OCI-LY7 (cell line): ENCODE results near the gene CTNNBIP1. TPM values are rescaled to one million over a fixed set of nuclear protein-coding genes. Genes with fewer than 3 reads are reported as not detected.

Experiments used
- BruUV-seq: library from RNA; stranded (reverse); fragments of 400-500 nt; replicated peaks from 2 replicates; lab custom pipeline; 2021; lab: Mats Ljungman, UMichigan
- CTCF ChIA-PET: fragments of 300-600 bp; sonication (Branson Sonifier 250); formaldehyde crosslinking; loops from one replicate; lab custom pipeline; 2022; ENCODE audit warnings: antibody characterized with exemption; ENCODE audit not compliant: unreplicated experiment; lab: Charles Lee
- POLR2A ChIA-PET: fragments of 300-600 bp; sonication (Branson Sonifier 250); formaldehyde crosslinking; loops from one replicate; lab custom pipeline; 2022; ENCODE audit warnings: antibody characterized with exemption; lab: Charles Lee
- DNase-seq: peaks from one replicate; pipeline ENCODE4 v3.0.0-alpha.2; 2015; ENCODE audit warnings: low spot score
- H2AFZ ChIP-seq: fragments of 200-600 bp; sonication (generic), shearing (Covaris generic); 2 replicates; pipeline ENCODE4 v1.6.1; 2014; ENCODE audit warnings: mild to moderate bottlenecking, antibody characterized with exemption, low read length, moderate library complexity
- H3K27ac ChIP-seq: fragments of 200-600 bp; sonication (generic); 2 replicates; pipeline ENCODE4 v1.5.1; 2014; ENCODE audit warnings: mixed run types, low read depth, mild to moderate bottlenecking, moderate library complexity, low read length, inconsistent platforms; ENCODE audit not compliant: poor library complexity, severe bottlenecking
- H3K36me3 ChIP-seq: fragments of 200-600 bp; sonication (generic); 2 replicates; pipeline ENCODE4 v1.6.1; 2014; ENCODE audit warnings: mild to moderate bottlenecking, antibody characterized with exemption, low read length, moderate library complexity, mixed read lengths; ENCODE audit not compliant: insufficient read depth
- H3K4me1 ChIP-seq: fragments of 200-600 bp; sonication (generic); 2 replicates; pipeline ENCODE4 v1.5.1; 2014; ENCODE audit warnings: mild to moderate bottlenecking, low read length; ENCODE audit not compliant: insufficient read depth, poor library complexity, severe bottlenecking
- H3K4me2 ChIP-seq: fragments of 200-600 bp; sonication (generic); 2 replicates; pipeline ENCODE4 v1.6.1; 2014; ENCODE audit warnings: mild to moderate bottlenecking, low read length
- H3K4me3 ChIP-seq: fragments of 200-600 bp; sonication (generic); 2 replicates; pipeline ENCODE4 v1.5.1; 2014; ENCODE audit warnings: mild to moderate bottlenecking, low read depth, low read length; ENCODE audit not compliant: poor library complexity, severe bottlenecking
- H3K79me2 ChIP-seq: fragments of 200-600 bp; sonication (generic); 2 replicates; pipeline ENCODE4 v1.6.1; 2016; ENCODE audit warnings: low read depth, mild to moderate bottlenecking, low read length, moderate library complexity, mixed read lengths; ENCODE audit not compliant: insufficient read depth
- H3K9me2 ChIP-seq: fragments of 200-600 bp; sonication (generic); 2 replicates; pipeline ENCODE4 v1.6.1; 2016; ENCODE audit warnings: mild to moderate bottlenecking, low read length, mixed read lengths; ENCODE audit not compliant: insufficient read depth
- H3K9me3 ChIP-seq: fragments of 200-600 bp; sonication (generic); 2 replicates; pipeline ENCODE4 v1.6.1; 2014; ENCODE audit warnings: mild to moderate bottlenecking, mixed run types, low read length, mixed read lengths
- H4K20me1 ChIP-seq: fragments of 200-600 bp; sonication (generic); 2 replicates; pipeline ENCODE4 v1.6.1; 2014; ENCODE audit warnings: mild to moderate bottlenecking, antibody characterized with exemption, low read length, moderate library complexity, mixed read lengths; ENCODE audit not compliant: insufficient read depth
- EZH2phosphoT487 ChIP-seq: fragments of 200-600 bp; sonication (generic); IDR thresholded peaks from 2 replicates; pipeline ENCODE4 v1.6.1; 2018; ENCODE audit warnings: low read depth, borderline replicate concordance, mild to moderate bottlenecking, mixed run types, antibody characterized with exemption, low read length, moderate library complexity, mixed read lengths
- intact Hi-C: fragments of 100-400 bp; cut with micrococcal nuclease; formaldehyde crosslinking; loops from one replicate; pipeline ENCODE4 v1.10.0; 2022; ENCODE audit not compliant: unreplicated experiment
- total RNA-seq, 2 experiments: library from RNA; depleted of rRNA in 1 of 2; stranded (reverse); fragments of >200 nt in 1 of 2; shearing (Covaris generic) in 1 of 2; gene quantifications; 2 replicates each; pipeline ENCODE4 v1.2.3, GENCODE V29; 2014 to 2022
- TF ChIP-seq, protein P1 (sequence below): fragments of 200-600 bp; sonication (generic); conservative IDR thresholded peaks from 2 replicates; pipeline ENCODE4 v1.5.1; 2014; ENCODE audit warnings: mild to moderate bottlenecking, antibody characterized with exemption, low read length, moderate library complexity, mixed read lengths

CTNNBIP1 gene
- total RNA-seq, 2 experiments from 2014 or later: 14.7 to 17.4 TPM

DNA sequence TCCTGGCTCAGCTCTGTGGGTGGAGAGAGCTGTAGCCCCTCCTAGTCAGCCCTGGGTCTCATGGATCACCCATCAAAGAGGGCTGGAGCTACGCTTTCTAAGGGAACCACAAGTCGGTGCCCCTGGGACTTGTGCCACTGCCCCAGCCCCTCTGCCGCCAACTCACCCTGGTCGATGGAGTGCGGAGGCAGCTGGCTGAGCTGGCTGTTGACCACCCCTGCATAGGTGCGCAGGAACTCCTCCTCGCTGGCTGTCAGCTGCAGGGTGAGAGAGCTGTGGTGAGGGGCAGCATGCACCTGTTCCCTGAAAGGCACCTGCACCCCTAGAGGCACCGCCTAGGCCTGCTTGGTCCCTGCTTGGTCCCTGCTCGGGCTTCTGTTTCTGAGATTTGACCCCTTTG, 39.0 kb downstream of the CTNNBIP1 start:
- Histone ChIP-seq H3K36me3 (no peaks in the 10 kb centered on the region), H3K4me2 (no peak overlapping the region), H3K9me3 (no peaks in the 10 kb centered on the region), H3K4me1 (peaks cover 40% of the 10 kb centered on the region), H2AFZ (no peak overlapping the region), H3K4me3 (no peak overlapping the region), H3K27ac (no peak overlapping the region), H3K9me2 (no peaks in the 10 kb centered on the region), H3K79me2 (no peaks in the 10 kb centered on the region), H4K20me1 (no peaks in the 10 kb centered on the region)
- no TSS peak for BruUV-seq
- ChIA-PET CTCF (interaction anchor here (0.7 kb wide), 1 partner anchor 10 kb away, joined by 3 read pairs; no protein-coding TSS in a partner anchor), POLR2A (interaction anchor here (0.6 kb wide), 1 partner anchor 84 kb away, joined by 3 read pairs; no protein-coding TSS in a partner anchor)
- intact Hi-C loops: no loop called here
- no peak for TF ChIP-seq EZH2phosphoT487
- TF ChIP-seq, protein P1, sequence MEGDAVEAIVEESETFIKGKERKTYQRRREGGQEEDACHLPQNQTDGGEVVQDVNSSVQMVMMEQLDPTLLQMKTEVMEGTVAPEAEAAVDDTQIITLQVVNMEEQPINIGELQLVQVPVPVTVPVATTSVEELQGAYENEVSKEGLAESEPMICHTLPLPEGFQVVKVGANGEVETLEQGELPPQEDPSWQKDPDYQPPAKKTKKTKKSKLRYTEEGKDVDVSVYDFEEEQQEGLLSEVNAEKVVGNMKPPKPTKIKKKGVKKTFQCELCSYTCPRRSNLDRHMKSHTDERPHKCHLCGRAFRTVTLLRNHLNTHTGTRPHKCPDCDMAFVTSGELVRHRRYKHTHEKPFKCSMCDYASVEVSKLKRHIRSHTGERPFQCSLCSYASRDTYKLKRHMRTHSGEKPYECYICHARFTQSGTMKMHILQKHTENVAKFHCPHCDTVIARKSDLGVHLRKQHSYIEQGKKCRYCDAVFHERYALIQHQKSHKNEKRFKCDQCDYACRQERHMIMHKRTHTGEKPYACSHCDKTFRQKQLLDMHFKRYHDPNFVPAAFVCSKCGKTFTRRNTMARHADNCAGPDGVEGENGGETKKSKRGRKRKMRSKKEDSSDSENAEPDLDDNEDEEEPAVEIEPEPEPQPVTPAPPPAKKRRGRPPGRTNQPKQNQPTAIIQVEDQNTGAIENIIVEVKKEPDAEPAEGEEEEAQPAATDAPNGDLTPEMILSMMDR: no peak
- peak; percentile 77 for DNase-seq

DNA sequence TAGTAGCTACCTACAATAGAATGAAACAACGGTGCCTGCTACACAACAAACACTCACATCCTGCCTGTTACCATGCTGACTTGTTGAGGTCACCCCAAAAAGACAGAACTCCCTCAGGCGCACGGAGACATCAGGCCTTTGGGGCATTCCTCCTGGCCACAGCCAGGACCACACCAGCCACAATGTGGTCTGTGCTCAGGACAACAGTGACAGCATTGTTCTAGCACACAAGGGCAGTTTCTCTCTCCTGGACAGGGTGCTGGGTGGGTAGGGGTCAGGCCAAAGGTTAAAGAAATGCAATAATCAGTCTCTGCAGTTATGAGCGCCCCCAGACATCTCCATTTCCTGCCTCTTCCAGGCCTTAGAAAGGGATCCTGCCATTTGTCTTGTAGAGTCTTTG, 39.5 kb downstream of the CTNNBIP1 start:
- Histone ChIP-seq H2AFZ (no peak overlapping the region), H3K4me3 (no peak overlapping the region), H3K36me3 (no peaks in the 10 kb centered on the region), H3K9me3 (no peaks in the 10 kb centered on the region), H3K4me1 (peaks cover 45% of the 10 kb centered on the region), H3K9me2 (no peaks in the 10 kb centered on the region), H3K79me2 (no peaks in the 10 kb centered on the region), H3K27ac (no peak overlapping the region), H4K20me1 (no peaks in the 10 kb centered on the region), H3K4me2 (no peak overlapping the region)
- ChIA-PET POLR2A (no interaction called here), CTCF (interaction anchor here (0.7 kb wide), 1 partner anchor 9 kb away, joined by 3 read pairs; no protein-coding TSS in a partner anchor)
- no TSS peak for BruUV-seq
- no peak for TF ChIP-seq EZH2phosphoT487
- TF ChIP-seq, protein P1: no peak
- DNase-seq: no peak
- intact Hi-C loops: no loop called here

DNA sequence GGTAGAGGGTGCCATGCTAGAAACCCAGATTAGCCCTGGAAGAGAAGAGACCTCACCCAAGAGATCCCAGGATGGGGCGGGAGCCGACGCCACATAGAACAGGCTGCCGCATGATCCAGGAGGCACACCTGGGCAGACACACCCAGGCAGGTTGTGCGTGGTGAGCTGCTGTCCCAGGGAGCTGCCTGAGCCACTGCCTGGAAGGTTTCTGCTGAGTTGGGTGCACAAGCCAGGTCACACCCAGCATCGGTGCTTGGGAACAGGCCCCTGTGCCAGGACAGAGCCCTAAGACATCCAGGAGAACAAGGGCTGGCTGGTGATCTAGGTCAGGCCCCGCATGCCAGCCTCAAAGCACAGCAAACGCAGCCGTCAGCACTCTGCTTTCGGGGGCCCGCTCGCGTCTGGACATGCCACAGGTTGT, 40.2 kb downstream of the CTNNBIP1 start:
- no TSS peak for BruUV-seq
- CTCF ChIA-PET: interaction anchor here (1.7 kb wide), 1 partner anchor 84 kb away, joined by 10 read pairs; no protein-coding TSS in a partner anchor
- intact Hi-C loops: no loop called here

More for the DNA sequence above, 40.2 kb downstream of the CTNNBIP1 start:
- H3K36me3 ChIP-seq: no peaks in the 10 kb centered on the region
- H2AFZ ChIP-seq: no peak overlapping the region
- H3K9me2 ChIP-seq: no peaks in the 10 kb centered on the region
- H3K4me3 ChIP-seq: no peak overlapping the region
- POLR2A ChIA-PET: interaction anchor here (1.0 kb wide), 1 partner anchor 68 kb away, joined by 5 read pairs; no protein-coding TSS in a partner anchor
- H3K79me2 ChIP-seq: no peaks in the 10 kb centered on the region
- DNase-seq: no peak
- H3K4me2 ChIP-seq: no peak overlapping the region
- no peak for TF ChIP-seq EZH2phosphoT487
- TF ChIP-seq, protein P1: no peak
- peaks cover 45% of the 10 kb centered on the region for H3K4me1 ChIP-seq
- no peaks in the 10 kb centered on the region for H3K9me3 ChIP-seq
- no peak overlapping the region for H3K27ac ChIP-seq
- H4K20me1 ChIP-seq: no peaks in the 10 kb centered on the region
